HG02981 (cell line): ENCODE measurements around the gene UGDH.
"Not testable (repeated sequence)": the region's sequence is repeated elsewhere in the genome, so short reads cannot be mapped to it uniquely, and the experiment has no call there.

Source experiments
- ATAC-seq: cut with Tn5 transposase; IDR thresholded peaks from one replicate; pipeline ENCODE4 v1.9.1; 2021; ENCODE audit warnings: mild to moderate bottlenecking, moderate library complexity; ENCODE audit not compliant: unreplicated experiment

UGDH gene

DNA sequence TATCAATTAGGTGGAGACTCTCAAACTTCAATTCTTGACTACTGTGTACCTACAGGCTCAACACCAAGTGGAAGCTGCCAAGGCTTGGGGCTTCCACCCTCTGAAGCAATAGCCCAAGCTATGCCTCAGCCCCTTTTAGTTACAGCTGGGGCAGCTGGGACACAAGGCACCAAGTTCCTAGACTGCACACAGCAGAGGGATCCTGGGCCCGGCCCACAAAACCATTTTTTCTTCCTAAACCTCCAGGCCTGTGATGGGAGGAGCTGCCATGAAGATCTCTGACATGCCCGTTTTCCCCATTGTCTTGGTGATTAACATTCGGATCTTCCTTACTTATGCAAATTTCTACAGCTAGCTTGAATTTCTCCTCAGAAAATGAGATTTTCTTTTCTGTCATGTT lies 3.4 kb upstream of the UGDH start:
- ATAC-seq, result no peak

DNA sequence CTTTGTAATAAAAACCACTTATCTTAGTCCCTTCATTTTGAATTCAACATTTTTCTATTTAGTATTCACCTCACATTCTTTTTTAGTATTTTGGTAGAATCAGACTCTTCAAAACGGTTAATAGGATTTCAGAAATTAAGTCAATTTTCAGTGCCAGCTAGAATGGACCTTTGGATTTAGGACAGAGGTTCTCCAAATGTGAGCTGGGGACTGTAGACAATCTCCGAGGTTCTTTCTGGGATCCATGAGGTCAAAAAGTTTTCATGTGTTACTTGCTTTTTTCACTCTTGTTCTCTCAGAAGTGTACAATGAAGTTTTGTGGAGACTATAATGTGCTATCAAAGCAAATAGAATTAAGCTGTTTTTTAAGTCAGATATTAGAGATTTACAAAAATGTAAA lies 2.3 kb upstream of the UGDH start:
- no peak for ATAC-seq

DNA sequence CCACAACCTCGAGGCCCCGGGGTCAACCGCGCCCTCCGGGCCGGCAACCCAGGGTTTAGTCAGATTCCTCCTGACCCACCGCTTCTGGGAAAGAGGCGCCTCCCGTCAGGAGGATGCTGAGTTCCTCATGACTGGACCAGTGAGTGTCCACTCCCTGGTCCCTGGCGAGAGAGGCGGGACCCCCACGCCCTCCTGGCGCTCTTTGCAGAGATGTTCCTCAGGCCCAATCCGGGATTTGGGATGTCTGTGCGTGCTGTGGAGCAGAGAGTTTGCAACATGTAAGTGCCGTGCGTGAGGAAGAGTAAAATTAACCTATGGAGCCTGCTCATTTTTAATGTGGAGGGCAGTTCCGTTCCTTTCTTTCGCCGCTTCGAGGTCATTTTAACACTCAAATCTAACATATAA lies 824 bp upstream of the UGDH start:
- no peak for ATAC-seq

DNA sequence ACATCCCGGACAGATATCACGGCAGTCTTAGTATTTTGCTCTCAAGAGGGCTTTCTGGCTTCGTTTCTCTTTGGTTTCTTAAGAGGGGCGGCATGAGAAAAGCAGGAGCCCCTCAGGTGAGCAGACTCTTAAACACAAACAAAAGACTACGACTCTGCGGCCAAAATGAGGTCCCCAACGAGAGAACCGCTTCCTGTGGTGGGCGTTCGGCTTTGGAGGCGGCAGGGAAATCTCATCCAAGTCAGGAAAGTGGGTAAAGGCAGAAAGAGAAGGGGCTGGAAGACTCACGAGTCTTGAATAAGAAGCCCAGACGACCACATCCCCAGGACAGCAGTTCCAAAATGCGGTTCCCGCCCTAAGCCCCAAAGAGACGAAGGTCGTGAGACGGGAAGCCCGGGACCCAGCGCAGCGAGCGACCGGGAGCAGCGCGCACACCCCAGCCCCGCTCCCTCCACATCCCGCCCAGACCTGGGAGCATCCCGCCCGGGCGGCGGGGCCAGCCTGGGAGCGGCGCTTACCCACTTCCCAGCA lies 409 bp downstream of the UGDH start:
- peak; percentile 11 for ATAC-seq

DNA sequence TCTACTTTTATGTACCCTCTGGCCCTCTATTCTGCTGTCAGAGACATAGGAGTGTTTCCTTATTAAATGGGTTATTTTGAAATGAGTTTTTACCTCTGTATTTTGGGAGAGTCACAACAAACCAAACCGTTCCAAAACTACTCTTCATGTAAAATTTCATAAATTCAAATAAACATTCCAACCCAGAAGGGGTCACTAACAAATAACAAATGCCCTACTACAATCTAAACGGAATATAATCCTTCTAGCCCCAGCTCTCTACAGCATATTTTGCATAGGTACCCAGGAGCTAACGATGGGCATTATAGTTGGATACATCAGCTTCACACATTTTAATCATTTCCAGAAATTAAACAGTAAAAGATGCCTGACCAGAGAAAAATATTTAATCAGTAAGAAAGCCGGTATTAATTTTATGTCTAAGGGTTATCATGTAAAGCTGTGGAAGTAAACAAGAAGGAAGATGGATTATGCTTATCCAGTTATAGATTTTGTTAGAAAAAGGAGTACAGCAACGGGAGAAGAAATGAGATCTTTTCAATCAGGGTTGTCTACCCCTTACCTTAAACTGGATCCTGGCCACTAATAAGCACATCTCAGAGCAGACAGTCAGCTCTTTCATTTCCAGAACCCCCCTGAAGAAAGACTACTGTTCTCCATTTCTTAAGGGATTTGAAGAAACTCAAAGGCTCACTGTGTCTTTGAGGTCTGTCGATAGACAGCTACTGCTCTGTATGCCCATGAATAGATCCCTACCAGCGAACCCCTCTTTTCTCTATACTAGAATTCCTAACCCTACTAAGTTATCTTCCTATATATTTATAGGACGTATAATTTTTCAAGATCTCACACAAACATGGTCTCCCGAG lies 1.2 kb downstream of the UGDH start:
- ATAC-seq, result no peak

DNA sequence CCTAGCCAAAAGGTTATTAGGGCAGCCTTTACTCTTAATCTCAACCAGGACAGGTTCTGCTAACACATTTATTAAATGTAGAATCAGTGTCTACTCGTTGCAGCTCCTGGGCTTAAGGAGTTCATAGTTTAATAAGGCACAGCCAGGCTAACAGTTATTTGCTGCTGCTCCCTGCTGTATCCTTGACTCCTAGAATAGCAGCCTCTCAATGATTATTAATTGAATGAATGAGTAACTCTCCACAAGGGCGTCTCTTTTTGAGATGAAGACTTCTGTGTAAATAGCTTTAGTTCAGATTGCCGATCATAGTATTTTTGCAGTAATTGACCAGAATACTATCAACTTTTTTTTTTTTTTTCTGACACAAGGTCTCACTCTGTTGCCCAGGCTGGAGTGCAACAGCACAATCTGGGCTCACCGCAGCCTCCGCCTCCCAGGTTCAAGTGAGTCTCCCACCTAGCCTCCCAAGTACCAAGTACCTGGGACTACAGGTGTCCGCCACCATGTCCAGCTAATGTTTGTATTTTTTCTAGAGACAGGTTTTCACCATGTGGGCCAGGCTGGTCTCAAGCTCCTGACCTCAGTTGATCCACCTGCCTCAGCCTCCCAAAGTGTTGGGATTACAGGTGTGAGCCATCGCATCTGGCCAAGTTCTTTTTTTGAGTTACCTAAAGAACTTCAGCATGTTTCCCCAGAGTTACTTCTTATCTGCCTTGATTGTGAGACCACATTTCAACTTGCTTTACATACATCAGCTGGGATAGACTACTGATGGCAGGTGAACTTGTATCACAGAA lies 2.9 kb downstream of the UGDH start:
- ATAC-seq, result no peak

DNA sequence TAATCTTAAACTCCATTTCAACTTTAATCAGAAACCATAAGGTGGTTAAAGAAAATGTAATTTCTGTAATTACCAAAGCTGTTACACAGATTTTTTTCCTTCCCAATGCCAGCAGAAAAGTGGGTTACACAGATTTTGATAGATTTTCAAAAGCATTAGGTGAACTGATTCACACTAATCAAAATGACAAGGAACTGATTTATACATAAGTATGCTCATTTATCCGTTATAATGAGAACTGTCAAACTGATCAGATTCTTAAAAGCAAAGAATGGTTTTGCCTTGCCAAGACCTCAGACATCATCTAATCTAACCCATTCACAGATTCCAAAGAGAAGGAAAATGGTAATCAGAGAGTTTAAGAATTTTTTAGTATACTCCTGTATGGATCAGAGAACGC lies 5.2 kb downstream of the UGDH start:
- no peak for ATAC-seq

DNA sequence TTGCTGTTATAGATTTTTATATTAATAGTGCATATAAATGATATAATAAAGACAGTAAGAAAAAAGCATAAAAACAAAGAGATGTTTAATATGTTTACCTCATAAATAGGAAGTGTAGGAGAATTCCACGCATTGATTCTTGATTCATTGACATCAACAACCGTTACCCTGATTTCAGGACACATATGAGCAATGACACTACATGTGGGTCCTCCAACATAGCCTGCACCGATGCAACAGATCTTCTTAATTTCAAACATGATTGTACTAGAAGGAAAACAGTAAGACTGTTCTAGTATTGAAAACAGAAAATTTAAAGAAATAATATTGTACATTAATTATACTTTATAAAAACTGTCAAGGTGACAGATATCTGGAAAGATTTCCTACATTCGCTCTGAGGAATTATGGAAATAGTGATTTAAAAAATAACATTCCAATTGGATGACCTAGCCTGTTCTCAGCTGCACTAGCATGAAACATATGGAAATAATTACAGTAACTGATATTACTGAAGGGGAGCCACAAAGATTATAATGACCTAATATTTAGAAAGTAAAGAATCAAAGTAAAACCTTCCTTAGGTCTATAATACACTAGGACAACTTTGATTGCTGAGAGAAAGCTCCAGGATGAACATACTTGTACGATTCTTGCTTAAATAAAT lies 5.9 kb downstream of the UGDH start:
- no peak for ATAC-seq

DNA sequence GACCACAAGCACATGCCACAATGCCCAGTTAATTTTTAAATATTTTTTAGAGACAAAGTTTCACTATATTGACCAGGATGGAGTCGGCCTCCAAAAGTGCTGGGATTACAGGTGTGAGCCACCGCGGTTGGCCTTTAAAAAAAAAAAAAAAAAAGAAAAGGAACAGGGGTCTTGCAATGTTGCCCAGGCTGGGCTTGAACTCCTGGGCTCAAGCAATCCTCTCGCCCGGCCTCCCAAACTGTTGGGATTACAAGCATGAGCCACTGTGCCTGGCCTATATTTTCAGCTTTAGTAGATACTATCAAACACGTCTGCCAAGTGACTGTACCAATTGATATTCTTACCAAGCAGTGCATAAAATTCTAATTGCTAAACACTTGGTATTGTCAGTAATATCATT lies 8.8 kb downstream of the UGDH start:
- no peak for ATAC-seq

DNA sequence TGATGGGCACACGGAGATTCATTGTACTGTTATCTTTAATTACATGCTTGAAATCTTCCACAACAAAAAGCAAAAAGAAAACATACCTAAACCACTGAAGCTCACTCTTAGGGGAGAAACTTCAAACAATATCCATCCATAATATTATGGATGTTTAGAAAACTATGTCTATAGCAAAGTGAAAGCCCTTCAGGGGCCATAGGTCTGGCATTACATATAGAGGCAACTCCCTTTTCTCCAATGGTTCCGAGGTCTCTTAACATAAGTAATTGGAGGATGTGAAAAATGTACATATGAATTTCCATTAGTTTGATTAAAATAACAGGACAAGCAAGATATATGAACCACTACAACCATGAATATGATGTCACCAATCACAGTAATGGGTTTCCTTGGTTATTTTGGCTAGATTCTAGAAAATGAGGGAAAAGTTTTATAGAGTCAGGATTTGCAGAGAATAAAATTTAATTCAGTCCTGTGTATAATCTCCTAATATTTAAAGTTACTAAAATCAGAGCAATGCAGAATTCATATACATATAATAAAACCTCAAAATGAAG lies 10.8 kb downstream of the UGDH start:
- no peak for ATAC-seq

DNA sequence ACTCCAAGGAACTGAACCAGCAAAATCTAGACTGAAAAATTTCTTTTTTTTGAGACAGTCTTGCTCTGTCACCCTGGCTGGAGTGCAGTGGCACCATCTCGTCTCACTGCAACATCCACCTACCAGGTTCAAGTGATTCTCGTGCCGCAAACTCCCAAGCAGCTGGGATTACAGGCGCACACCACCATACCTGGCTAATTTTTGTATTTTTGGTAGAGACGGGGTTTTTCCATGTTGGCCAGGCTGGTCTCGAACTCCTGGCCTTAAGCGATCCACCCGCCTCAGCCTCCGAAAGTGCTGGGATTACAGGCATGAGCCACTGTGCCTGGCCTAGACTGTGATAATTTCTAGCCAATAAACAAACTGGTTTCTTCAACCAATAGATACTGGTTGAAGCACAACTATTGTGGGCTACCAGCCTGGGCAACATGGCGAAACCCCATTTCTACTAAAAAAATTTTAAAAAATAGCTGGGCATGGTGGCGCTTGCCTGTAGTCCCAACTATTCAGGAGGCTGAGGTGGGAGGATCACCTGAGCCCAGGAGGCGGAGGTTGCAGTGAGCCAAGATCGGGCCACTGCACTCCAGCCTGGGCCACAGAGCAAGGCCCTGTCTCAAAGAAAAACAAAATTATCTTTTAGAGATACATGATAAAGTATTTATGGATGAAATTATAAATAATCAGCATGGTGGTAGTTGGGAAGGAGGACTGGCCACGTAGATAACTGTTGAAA lies 11.4 kb downstream of the UGDH start:
- not testable (repeated sequence) for ATAC-seq

DNA sequence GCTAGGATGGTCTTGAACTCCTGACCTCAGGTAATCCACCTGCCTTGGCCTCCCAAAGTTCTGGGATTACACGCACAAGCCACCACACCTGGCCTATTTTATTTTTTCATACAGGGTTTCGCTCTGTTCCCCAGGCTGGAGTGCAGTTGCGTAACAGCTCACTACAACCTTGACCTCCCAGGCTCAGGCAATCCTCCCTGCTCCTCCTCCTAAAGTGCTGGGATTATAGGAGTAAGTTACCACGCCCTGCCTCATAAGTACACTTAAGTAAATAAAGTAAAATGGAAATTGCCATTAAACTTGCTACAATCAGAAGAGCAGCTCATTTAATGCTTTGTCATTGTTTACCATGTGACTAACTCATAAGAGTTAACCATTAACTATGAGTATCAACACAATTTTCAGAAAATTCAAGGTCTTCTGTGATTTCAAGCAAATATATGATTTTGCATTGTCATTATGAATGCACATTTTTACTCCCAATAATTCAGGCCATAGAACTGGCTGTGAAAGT lies 12.3 kb downstream of the UGDH start:
- no peak for ATAC-seq

DNA sequence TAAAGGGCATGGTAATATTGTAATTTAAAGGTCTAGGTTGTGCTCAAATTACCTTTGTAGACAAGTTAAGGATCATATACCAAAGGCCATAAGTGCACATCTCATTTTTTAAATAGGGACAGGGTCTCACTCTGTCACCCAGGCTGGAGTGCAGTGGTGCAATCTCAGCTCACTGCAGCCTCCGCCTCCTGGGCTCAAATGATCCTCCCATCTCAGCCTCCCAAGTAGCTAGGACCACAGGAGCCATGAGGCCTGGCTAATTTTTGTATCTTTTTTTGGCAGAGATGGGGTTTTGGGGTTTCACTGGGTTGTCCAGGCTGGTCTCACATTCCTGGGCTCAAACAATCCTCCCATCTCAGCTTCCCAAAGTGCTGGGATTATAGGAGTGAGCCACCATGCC lies 13.0 kb downstream of the UGDH start:
- ATAC-seq, result not testable (repeated sequence)

DNA sequence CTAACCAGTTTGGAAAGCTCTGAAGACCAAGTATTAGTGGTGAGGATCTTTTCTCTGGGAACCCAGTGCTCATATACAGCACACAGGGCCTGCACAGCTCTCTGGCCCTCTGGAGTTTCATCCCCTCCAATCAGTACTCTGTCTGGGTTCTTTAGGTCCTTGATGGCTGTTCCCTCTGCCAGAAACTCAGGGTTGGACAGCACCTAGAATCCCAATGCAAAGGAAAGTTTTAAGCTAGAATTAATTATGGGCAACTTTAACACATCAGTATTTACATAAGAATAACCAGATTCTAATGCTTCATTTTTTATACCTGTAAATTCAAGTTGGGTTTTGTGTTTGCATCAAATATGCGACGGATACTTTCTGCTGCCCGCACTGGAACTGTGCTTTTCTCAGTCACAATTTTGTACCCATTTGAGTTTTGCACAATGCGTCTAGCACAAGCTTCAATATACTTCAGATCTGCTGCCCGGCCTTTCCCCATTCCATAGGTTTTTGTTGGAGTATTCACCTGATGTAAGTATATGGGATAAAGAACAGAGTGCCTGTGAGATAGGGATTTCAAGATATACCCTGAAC lies 16.8 kb downstream of the UGDH start:
- no peak for ATAC-seq

DNA sequence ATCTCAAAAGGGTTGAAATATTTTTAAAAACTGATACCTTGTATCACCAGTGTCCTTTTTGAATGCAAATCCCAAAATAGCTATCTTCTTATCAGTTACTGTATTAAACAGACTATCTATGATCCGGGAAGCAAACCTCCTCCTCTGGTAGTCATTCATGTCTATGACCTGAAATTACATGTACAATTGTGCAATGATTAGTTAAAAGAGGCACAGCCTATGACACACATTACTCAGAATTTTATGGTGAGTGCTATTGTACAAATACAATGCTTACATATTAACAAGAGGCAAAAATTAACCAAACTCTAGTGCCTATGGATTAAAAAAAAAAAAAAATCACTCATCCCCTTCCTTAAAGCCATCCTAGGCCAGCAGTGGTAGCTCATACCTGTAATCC lies 21.7 kb downstream of the UGDH start:
- ATAC-seq, result no peak

DNA sequence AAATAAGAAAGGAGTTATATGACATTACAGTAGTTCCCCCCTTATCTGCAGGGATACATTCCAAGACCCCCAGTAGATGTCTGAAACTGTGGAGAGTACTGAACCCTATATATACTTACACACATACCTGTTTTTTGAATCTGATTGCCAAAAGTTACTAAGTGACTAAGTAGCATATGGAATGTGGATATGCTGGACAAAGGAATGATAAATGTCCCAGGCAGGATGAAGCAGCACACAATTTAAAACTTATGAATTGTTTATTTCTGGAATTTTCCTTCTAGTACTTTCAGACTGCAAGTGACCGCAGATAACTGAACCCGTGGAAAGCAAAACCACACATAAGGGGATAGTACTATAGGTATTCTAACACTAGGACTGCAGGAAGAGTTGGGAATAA lies 22.7 kb downstream of the UGDH start:
- no peak for ATAC-seq

DNA sequence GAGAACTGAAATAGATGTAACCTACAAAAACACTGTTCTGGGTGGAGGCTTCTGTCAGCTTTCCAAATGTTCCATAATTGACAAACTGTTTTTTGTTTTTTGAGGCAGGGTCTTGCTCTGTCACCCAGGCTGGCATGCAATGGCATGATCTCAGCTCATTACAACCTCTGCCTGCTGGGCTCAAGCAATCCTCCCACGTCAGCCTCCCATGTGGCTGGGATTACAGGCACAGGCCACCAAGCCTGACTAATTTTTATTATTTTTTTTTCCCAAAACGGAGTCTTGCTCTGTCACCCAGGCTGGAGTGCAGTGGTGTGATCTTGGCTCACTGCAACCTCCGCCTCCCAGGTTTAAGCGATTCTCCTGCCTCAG lies 24.6 kb downstream of the UGDH start:
- not testable (repeated sequence) for ATAC-seq

DNA sequence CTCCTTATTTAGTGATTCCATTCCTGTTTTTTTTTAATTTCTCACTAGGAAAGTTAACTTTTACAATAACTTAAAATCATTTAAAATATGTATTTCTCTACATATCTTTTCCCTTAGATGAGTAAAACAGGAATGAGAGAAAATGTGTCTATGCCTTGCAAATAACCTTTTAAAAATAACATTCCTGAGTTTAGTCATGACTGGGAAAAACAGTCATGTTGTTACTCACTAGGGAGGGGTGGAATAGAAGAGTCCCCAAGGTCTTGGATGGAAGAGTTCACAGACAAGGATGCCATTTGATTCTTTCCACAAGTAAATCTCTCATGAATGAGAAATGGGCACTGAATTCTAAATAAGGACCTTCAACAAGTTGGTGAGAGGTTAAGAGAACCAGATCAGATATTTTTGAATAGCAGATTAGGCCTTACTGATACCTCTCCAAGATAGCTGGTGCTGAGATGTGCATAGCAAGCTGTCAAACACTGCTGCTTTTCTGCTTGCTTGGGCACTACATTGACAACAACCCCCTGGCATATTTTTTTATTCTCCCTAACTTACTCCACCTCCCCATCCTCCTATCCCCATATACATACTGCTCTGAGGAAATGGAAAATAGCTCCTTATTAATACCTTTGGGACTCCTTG lies 25.1 kb downstream of the UGDH start:
- no peak for ATAC-seq

DNA sequence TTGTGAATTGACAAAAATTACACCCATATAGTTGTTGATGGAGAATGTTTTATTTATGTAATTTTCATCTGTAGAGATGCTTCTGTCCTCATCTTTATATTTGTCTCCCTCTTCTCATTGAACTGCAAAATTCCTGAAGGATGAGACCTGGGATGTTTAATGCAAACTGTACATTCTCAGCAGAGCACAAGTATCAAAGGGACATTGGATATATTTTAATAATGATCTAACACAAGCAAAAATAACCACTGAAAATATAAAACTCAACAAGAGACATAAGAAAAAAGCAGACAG lies 28.6 kb downstream of the UGDH start:
- ATAC-seq, result no peak
